CD14-positive monocyte (primary cell): ENCODE results near the gene CDC42BPG. TPM values are rescaled to one million over a fixed set of nuclear protein-coding genes. Genes with fewer than 3 reads are reported as not detected.
"Not testable (repeated sequence)": the region's sequence is repeated elsewhere in the genome, so short reads cannot be mapped to it uniquely, and the experiment has no call there.

ENCODE experiments used
- DNase-seq, 3 donors: peaks; one replicate each; pipeline ENCODE4 v3.0.0-alpha.2; 2011 to 2022
- H2AFZ ChIP-seq: 2 replicates; pipeline ENCODE4 v1.6.0; 2012; ENCODE audit warnings: mild to moderate bottlenecking, low read depth, low read length, inconsistent platforms; ENCODE audit not compliant: insufficient read depth, poor library complexity, severe bottlenecking
- H3K27ac ChIP-seq, 2 donors: 1 replicate in 1 of 2; 2 replicates in 1 of 2; pipeline ENCODE4 v1.5.1; 2012 to 2013; ENCODE audit warnings: low read length in 2 of 2, control low read depth in 1 of 2, inconsistent platforms in 1 of 2, low read depth in 1 of 2, mild to moderate bottlenecking in 1 of 2
- H3K27me3 ChIP-seq, 2 donors: one replicate each; pipeline versions ENCODE4 v1.6.0 to v1.6.1; 2011 to 2013; ENCODE audit warnings: low read length in 2 of 2; ENCODE audit not compliant: control insufficient read depth in 2 of 2, insufficient read depth in 2 of 2
- H3K36me3 ChIP-seq, 2 donors: replicated peaks in 1 of 2; 1 replicate in 1 of 2; 2 replicates in 1 of 2; pipeline versions ENCODE4 v1.5.1 to v1.6.1; 2012 to 2013; ENCODE audit warnings: low read length in 2 of 2, control low read depth in 1 of 2, inconsistent platforms in 1 of 2, mild to moderate bottlenecking in 1 of 2; ENCODE audit not compliant: insufficient read depth in 2 of 2, control insufficient read depth in 1 of 2
- H3K4me1 ChIP-seq, 2 donors: 1 replicate in 1 of 2; 2 replicates in 1 of 2; pipeline versions ENCODE4 v1.5.1 to v1.6.1; 2012 to 2013; ENCODE audit warnings: low read length in 2 of 2, control low read depth in 1 of 2, inconsistent platforms in 1 of 2, mild to moderate bottlenecking in 1 of 2, moderate library complexity in 1 of 2; ENCODE audit not compliant: insufficient read depth in 2 of 2, control insufficient read depth in 1 of 2
- H3K4me2 ChIP-seq: replicated peaks from 2 replicates; pipeline ENCODE3; 2012; ENCODE audit warnings: low read length, moderate library complexity, mild to moderate bottlenecking; ENCODE audit not compliant: poor library complexity, severe bottlenecking; ENCODE audit errors: extremely low read depth
- H3K4me3 ChIP-seq, 3 experiments: fragments of 200-600 bp in 1 of 3; sonication (generic) in 1 of 3; replicated peaks in 1 of 3; 1 replicate in 2 of 3; 2 replicates in 1 of 3; pipeline ENCODE4 v1.5.1; 2011 to 2013; ENCODE audit warnings: low read length in 3 of 3, mild to moderate bottlenecking in 3 of 3, control low read depth in 2 of 3, low read depth in 2 of 3, inconsistent platforms in 1 of 3, moderate library complexity in 1 of 3
- H3K79me2 ChIP-seq: 2 replicates; pipeline ENCODE4 v1.6.0; 2012; ENCODE audit warnings: mild to moderate bottlenecking, control low read depth, inconsistent platforms, low read length, moderate library complexity; ENCODE audit not compliant: insufficient read depth
- H3K9ac ChIP-seq: 2 replicates; pipeline ENCODE4 v1.6.0; 2017; ENCODE audit warnings: low read length, mild to moderate bottlenecking; ENCODE audit not compliant: insufficient read depth, poor library complexity, severe bottlenecking
- H3K9me3 ChIP-seq, 2 donors: replicated peaks in 1 of 2; 1 replicate in 1 of 2; 2 replicates in 1 of 2; pipeline versions ENCODE4 v1.5.1 to v1.6.1; 2012 to 2013; ENCODE audit warnings: low read length in 2 of 2, control low read depth in 1 of 2; ENCODE audit not compliant: control insufficient read depth in 1 of 2, insufficient read depth in 1 of 2
- H4K20me1 ChIP-seq: 2 replicates; pipeline ENCODE4 v1.6.0; 2012; ENCODE audit warnings: mild to moderate bottlenecking, low read length, control low read depth, moderate library complexity; ENCODE audit not compliant: insufficient read depth
- H3K27ac Mint-ChIP-seq, 7 donors: one replicate each; pipeline ENCODE4 v1.8.0; 2020; ENCODE audit warnings: mild to moderate bottlenecking in 7 of 7, mixed read lengths in 7 of 7, moderate library complexity in 6 of 7, inconsistent platforms in 2 of 7
- H3K27me3 Mint-ChIP-seq, 3 donors: one replicate each; pipeline ENCODE4 v1.8.0; 2021 to 2022; ENCODE audit warnings: low read depth in 3 of 3, mild to moderate bottlenecking in 3 of 3, mixed read lengths in 3 of 3, moderate library complexity in 3 of 3, inconsistent platforms in 1 of 3
- H3K36me3 Mint-ChIP-seq, 2 donors: one replicate each; pipeline ENCODE4 v1.8.0; 2020; ENCODE audit warnings: mixed read lengths in 2 of 2, inconsistent platforms in 1 of 2, mild to moderate bottlenecking in 1 of 2
- H3K4me1 Mint-ChIP-seq: one replicate; pipeline ENCODE4 v1.8.0; 2020; ENCODE audit warnings: mild to moderate bottlenecking, mixed read lengths
- H3K4me3 Mint-ChIP-seq, 2 donors: one replicate each; pipeline ENCODE4 v1.8.0; 2020; ENCODE audit warnings: mild to moderate bottlenecking in 2 of 2, mixed read lengths in 2 of 2, moderate library complexity in 1 of 2
- H3K9me3 Mint-ChIP-seq, 7 donors: one replicate each; pipeline ENCODE4 v1.8.0; 2020 to 2022; ENCODE audit warnings: mixed read lengths in 7 of 7, mild to moderate bottlenecking in 6 of 7, moderate library complexity in 6 of 7, inconsistent platforms in 2 of 7
- CTCF ChIP-seq: fragments of 200-600 bp; IDR thresholded peaks from one replicate; pipeline ENCODE4 v1.8.0; 2022; ENCODE audit warnings: antibody characterized with exemption, mild to moderate bottlenecking
- WGBS: methylation state at CpG from one replicate; pipeline ENCODE4 v1.1.5; 2013; ENCODE audit warnings: missing lambda C conversion rate; ENCODE audit not compliant: insufficient coverage; 5-methylcytosine and 5-hydroxymethylcytosine counted together
- intact Hi-C, 2 donors: fragments of 100-400 bp; cut with micrococcal nuclease; formaldehyde crosslinking; loops; one replicate each; pipeline versions ENCODE4 v1.15.0 to v1.15.1; 2023
- polyA plus RNA-seq, 3 donors: library from polyadenylated mRNA; depleted of rRNA in 1 of 3; unstranded in 2 of 3; stranded (reverse) in 1 of 3; fragments of 300-500 nt in 2 of 3; fragments of >200 nt in 1 of 3; fragmentation: Illumina TruSeq in 2 of 3; gene quantifications; 1 replicate in 2 of 3; 2 replicates in 1 of 3; pipeline ENCODE4 v1.2.3, GENCODE V29; 2012 to 2021

Gene CDC42BPG
- polyA plus RNA-seq, 3 donors, result 0.23 TPM; not detected in 2

GRCh38 chr11:64817476-64817875 lies 27.0 kb downstream of the CDC42BPG start:
- Histone ChIP-seq H2AFZ (no peak overlapping the region), H3K79me2 (no peaks in the 10 kb centered on the region), H3K27ac (no peak overlapping the region), H3K4me2 (no peak overlapping the region), H3K27me3 (no peaks in the 10 kb centered on the region), H3K9me3 (no peaks in the 10 kb centered on the region), H3K36me3 (no peaks in the 10 kb centered on the region), H3K9ac (no peak overlapping the region), H3K4me3 (no peak overlapping the region), H3K4me1 (no peaks in the 10 kb centered on the region), H4K20me1 (no peaks in the 10 kb centered on the region)
- H3K4me3 Mint-ChIP-seq, result no peak overlapping the region
- TF ChIP-seq CTCF, result no peak
- H3K36me3 Mint-ChIP-seq, result no peaks in the 10 kb centered on the region
- H3K9me3 Mint-ChIP-seq, result no peaks in the 10 kb centered on the region
- 85% methylated on average over 3 of the region's 3 CpGs for WGBS
- no peaks in the 10 kb centered on the region for H3K4me1 Mint-ChIP-seq
- intact Hi-C loops, result no loop called here
- H3K27me3 Mint-ChIP-seq, result peaks cover 0 to 4% (median 0%) of the 10 kb centered on the region in 3 donors
- H3K27ac Mint-ChIP-seq, result peak overlapping the region in 1 of 7 donors; percentile 22
- no peak for DNase-seq

GRCh38 chr11:64815433-64815832 lies 29.0 kb downstream of the CDC42BPG start:
- H3K4me1 ChIP-seq, H3K4me1 Mint-ChIP-seq, H3K36me3 Mint-ChIP-seq, H3K9me3 Mint-ChIP-seq, H3K36me3 ChIP-seq, H3K27ac Mint-ChIP-seq, H3K9ac ChIP-seq, H3K79me2 ChIP-seq, H2AFZ ChIP-seq, H3K4me2 ChIP-seq, H3K27me3 Mint-ChIP-seq, H4K20me1 ChIP-seq, H3K27me3 ChIP-seq, H3K4me3 Mint-ChIP-seq, H3K4me3 ChIP-seq, H3K9me3 ChIP-seq, DNase-seq, H3K27ac ChIP-seq, intact Hi-C loops: not testable (repeated sequence)
- WGBS, result 97% methylated on average over 3 of the region's 5 CpGs
